GM06990 (cell line): ENCODE measurements around the gene RAB37.

ENCODE experiments used
- DNase-seq: peaks from one replicate; pipeline ENCODE4 v3.0.0-alpha.2; 2011; ENCODE audit not compliant: insufficient read length; ENCODE audit errors: extremely low read depth
- H3K27me3 ChIP-seq: replicated peaks from 2 replicates; pipeline ENCODE4 v1.6.0; 2011; ENCODE audit warnings: low read length; ENCODE audit not compliant: control insufficient read depth, insufficient read depth
- H3K36me3 ChIP-seq: 2 replicates; pipeline ENCODE4 v1.5.1; 2011; ENCODE audit warnings: low read length; ENCODE audit not compliant: control insufficient read depth, insufficient read depth
- H3K4me3 ChIP-seq: replicated peaks from 2 replicates; pipeline ENCODE4 v1.5.1; 2011; ENCODE audit warnings: low read depth, mild to moderate bottlenecking, control low read depth, low read length
- CTCF ChIP-seq: IDR thresholded peaks from 2 replicates; pipeline ENCODE4 v1.5.1; 2011; ENCODE audit warnings: low read length, control low read depth, mild to moderate bottlenecking, inconsistent platforms; ENCODE audit not compliant: insufficient read depth, poor library complexity, severe bottlenecking

The RAB37 gene

GRCh38 chr17:74703311-74703710, 33.7 kb upstream of the RAB37 start:
- no peak for TF ChIP-seq CTCF
- DNase-seq, result no peak
- Histone ChIP-seq H3K36me3 (no peaks in the 10 kb centered on the region), H3K4me3 (no peak overlapping the region), H3K27me3 (no peaks in the 10 kb centered on the region; the same call in 1 of the 2 replicates)

GRCh38 chr17:74704544-74704943, 32.5 kb upstream of the RAB37 start:
- no peaks in the 10 kb centered on the region for H3K36me3 ChIP-seq
- DNase-seq, result no peak
- no peak for TF ChIP-seq CTCF
- no peak overlapping the region for H3K4me3 ChIP-seq
- H3K27me3 ChIP-seq, result no peaks in the 10 kb centered on the region; the same call in 1 of the 2 replicates

GRCh38 chr17:74711058-74711824, 25.8 kb upstream of the RAB37 start:
- Histone ChIP-seq H3K27me3 (no peaks in the 10 kb centered on the region), H3K4me3 (no peak overlapping the region), H3K36me3 (no peaks in the 10 kb centered on the region)
- DNase-seq, result no peak
- no peak for TF ChIP-seq CTCF

- Histone ChIP-seq H3K36me3 (no peaks in the 10 kb centered on the region), H3K27me3 (no peaks in the 10 kb centered on the region), H3K4me3 (no peak overlapping the region)
- no peak for TF ChIP-seq CTCF
- DNase-seq, result no peak
Measured at GRCh38 chr17:74712301-74712700, 24.8 kb upstream of the RAB37 start.

- Histone ChIP-seq H3K27me3 (no peaks in the 10 kb centered on the region), H3K4me3 (no peak within 1 kb of the TSS), H3K36me3 (no peaks in the 10 kb centered on the region)
- TF ChIP-seq CTCF, result no peak
- DNase-seq, result no peak
Measured at GRCh38 chr17:74712756-74713155, 24.3 kb upstream of the RAB37 start, which contains the start of gene CD300LF. TSS of gene CD300LF (minus strand) at chr17:74712923. CDS start at chr17:74712866, 57 bp downstream.

GRCh38 chr17:74713171-74713755, 23.8 kb upstream of the RAB37 start:
- DNase-seq, result no peak
- no peaks in the 10 kb centered on the region for H3K27me3 ChIP-seq
- no peak overlapping the region for H3K4me3 ChIP-seq
- no peak for TF ChIP-seq CTCF
- H3K36me3 ChIP-seq, result no peaks in the 10 kb centered on the region
